ENCODE measurements around the gene DHODH.
"Not testable (repeated sequence)": the region's sequence is repeated elsewhere in the genome, so short reads cannot be mapped to it uniquely, and the experiment has no call there.

DHODH gene

DNA sequence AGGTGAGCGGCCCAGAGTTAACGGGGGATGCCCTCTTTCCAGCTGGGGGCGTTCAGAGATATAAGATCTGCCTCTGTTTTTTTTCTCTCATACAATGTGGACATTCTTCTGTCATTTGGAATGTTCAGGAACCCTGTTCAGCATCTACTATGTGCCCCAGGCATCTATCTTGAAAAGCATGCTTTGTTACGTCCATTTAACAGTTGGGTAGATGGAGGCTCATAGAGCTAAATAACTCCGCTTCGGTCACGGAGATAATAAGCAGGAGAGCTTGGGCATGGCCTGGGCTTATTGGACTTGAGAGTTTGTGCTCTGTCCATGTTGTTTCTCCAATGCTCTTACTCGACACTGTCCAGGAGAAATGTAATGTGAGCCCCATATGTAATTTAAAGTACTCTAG lies 6.1 kb downstream of the DHODH start:
- DNase-seq, result no peak

DNA sequence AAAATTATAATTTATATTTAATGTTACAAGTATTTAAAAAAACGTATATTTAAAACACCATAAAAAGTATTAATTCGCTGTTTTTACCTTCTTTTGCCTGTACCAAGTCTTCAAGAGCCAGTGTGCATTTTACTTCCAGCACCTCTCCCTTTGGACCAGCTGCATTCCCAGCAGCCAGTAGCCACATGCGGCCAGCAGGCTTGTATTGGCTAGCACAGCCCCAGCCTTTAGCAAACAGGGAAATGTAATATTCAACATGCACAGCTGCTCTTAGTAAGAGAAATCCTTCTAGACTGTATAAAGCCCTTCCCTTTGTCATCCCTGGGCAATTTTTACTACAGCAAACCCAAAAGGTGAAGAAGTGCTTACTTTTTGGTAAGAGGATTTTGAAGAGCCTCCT lies 6.6 kb downstream of the DHODH start:
- peak; percentile 30 for DNase-seq

DNA sequence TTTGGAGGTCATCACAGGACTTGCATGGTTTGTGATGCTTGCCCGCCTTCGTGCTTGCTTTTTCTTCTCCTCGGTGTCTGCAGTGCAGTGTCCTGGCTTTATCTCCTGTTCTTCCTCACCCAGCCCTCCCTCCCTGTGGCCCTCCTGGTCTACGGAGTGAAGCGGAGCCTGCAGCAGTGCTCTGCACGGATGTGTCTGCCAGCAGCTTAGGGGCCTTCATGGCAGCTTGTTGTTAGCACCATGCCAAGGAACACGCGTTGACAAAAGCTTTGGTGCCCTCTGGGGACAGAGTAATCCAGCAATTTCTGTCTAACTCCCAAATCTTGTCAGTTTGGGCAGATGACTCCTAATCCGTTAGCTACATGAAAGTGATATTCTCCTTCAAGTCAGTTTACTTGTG lies 9.9 kb downstream of the DHODH start:
- DNase-seq, result no peak

DNA sequence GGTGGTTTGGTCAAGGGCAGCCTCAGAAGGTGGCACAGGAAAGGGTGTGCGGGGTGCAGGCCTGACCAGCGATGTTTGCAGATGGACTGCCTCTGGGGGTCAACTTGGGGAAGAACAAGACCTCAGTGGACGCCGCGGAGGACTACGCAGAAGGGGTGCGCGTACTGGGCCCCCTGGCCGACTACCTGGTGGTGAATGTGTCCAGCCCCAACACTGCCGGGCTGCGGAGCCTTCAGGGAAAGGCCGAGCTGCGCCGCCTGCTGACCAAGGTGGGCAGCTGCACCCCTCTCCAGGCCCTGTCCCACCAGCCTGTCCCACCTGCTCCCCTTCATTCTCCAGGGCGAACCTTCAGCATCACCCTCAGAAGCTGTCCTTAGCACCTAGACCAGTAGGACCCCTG lies 12.5 kb downstream of the DHODH start:
- no peak for DNase-seq

DNA sequence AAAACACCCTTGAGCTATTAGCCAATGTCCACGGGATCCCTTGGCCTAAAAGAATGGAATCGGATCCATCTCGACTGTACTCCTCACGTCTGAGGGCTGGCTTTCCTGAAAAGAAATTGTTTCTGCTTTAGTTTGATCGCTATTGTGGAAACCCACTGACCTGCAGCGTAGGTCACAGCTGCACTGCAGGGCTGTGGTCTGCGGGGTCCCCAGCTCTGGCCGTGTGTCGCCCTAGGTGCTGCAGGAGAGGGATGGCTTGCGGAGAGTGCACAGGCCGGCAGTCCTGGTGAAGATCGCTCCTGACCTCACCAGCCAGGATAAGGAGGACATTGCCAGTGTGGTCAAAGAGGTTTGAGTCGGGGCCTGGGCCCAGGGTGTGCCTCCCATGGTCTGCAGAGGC lies 13.6 kb downstream of the DHODH start:
- DNase-seq, result no peak

DNA sequence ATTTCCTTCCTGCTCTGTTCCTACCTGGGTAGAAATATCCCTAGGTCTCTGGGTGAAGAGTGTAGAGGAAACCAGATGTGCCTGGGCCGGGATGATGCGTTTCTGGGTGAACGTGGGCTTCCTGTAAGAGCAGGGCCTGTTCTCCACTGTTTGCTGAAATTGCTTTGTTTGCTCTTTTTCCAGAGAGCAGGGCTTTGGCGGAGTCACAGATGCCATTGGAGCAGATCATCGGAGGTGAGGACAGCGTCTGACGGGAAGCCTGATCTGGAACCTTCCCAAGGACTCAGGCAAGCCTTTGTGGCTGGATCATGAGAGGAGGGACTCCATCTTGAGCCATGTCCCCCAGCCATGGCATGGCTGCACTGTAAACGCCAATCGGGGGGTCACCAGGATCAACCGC lies 15.4 kb downstream of the DHODH start:
- DNase-seq, result no peak

DNA sequence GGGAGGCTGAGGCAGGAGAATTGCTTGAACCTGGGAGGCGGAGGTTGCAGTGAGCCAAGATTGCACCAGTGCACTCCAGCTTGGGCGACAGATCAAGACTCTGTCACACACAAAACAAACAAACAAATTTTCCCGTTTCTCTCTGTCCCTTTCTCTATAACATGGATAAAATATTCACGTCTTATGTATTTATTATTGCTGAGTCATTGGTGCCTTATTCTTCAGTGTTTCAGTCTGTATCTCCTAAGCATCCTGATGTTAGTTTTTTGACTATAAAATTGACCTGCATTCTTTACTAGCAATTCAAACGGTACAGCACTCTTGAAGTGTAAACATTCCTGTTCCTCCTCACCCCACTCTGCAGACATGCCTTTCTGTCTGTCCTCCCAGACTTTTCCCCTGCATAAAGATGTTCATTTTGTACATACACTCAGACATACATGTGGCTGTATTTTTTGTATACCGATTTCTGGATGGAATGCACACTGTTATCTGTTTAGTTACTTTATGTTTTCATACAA lies 16.4 kb downstream of the DHODH start:
- DNase-seq, result no peak

DNA sequence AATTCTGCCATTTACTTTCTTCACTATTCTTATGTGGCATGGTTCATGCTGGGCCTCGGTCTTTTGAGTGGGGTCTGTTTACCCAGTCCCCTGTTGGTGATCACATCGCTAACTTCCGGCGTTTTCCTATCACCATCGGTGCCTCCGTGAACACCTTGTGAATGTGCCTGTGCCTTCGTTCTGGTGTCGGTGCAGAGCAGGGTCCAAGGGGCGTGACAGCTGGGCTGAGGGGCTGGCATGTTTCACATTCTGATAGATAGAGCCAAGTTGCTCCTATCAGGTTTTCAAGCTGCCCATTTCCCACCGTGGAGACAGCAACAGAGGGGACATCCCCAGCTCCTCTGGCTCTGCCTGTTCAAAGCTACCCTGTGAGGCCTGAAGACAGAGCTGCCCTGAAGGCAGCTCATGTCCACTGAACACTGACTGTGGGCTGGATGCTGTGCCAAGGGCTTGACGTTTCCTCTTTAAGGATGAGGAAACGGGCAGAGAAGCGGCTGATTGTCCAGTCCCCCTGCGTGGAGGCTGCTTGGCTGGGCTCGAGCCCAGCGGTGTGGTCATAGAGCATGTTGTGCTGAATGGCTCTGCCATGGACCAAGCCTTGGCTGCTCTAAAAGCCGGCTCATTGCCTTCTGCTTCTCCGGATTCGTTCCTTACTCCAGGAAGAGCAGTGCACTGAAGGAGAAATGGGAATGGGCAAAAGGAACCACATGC lies 17.0 kb downstream of the DHODH start:
- no peak for DNase-seq

DNA sequence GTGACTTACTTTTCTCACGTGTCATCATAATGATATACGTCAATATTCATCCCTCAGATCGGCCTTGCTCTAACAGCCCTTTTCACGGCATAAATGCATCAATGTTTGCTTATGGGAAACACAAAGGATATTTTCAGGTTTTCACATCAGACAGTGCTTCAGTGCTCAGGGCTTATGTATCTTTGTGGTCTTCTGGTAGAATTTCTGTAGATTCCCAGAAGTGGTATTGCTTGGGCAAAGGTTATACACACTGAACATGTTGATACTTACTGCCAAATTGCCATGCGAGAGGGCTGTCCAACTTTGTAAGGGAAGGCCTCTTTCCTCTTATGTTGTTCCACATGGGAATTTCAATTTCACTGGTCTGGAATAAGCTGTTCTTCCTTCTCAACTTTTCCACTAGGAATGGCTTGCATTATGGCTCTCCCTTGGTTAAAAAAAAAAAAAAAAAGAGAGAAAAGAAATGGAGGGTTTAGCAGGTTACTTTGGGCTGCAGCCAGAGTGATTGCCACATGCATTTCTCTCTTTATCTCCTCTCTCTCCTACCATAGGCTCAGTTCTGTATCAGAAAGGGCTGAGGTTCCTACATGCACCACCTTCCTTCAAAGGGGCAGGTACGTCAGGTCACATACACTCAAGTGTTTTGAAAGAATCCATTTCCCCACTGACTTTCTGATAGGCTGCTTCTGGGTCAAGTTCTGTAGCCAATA lies 19.3 kb downstream of the DHODH start:
- no peak for DNase-seq

DNA sequence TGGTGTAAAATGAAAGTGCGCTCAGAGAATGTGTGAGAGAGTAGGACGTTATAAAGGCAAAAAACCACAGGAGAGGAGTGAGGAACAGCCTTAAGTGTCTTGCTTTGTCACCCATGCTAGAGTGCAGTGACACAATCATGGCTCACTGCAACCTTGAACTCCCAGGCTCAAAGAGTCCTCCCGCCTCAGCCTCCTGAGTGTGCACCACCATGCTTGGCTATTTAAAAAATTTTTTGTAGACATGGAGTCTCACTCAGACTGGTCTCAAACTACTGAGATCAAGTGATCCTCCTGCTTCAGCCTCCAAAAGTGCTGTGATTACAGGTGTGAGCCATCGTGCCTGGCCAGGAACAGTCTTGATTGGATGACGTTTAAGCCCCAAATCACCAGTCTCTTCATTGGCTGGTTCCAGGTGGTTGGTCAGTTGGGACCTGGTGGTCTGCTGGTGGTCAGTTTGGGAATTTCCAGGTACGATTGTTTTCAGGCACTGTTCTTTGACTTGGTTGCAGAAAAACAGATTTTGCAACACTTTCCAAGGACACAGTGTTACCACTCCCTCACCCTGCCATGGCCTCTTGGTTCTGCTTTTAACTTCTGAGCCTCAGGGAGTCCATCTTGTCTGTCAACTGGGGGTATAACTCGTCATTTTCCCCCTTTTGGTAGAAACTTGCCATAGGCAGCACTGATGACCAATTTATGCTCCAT lies 21.2 kb downstream of the DHODH start:
- DNase-seq, result no peak

DNA sequence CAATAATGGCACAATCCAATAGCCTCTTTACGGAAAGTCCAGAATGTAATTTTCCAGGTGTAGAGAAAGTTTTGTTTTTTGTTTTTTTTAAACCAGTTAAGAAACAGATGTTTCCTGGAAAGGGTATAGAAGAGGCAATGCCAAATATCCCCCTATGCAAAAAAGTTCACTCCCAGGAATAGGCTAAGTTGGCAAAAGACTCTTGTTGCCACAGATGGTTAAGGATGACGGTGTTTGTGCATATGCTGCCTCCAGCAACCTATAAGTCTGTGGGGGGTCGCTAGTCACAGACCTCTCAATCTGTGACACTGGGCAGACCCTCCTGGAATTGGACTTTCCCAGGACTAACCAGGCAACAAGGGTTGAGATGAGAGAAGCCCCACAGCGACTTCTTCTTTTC lies 24.9 kb downstream of the DHODH start:
- no peak for DNase-seq

DNA sequence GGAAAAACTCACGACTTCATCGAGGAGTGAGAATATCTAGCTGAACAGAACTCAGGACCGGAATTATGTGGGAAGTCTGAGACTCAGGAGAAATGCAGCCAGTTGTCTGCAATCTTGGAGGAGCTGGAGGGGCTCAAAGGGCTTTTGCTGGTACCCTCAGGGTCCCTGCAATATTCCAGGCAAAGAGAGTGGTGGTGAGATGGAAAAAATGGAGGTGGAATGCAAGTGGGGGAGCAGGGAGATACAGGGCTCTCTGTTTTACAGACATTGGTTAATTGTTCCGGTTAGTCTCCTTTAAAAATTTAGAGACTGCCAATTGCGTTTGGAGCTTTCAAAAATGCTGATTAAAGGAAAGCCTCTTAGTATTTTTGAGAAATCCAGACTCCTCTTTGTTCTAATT lies 27.6 kb downstream of the DHODH start:
- no peak for DNase-seq

DNA sequence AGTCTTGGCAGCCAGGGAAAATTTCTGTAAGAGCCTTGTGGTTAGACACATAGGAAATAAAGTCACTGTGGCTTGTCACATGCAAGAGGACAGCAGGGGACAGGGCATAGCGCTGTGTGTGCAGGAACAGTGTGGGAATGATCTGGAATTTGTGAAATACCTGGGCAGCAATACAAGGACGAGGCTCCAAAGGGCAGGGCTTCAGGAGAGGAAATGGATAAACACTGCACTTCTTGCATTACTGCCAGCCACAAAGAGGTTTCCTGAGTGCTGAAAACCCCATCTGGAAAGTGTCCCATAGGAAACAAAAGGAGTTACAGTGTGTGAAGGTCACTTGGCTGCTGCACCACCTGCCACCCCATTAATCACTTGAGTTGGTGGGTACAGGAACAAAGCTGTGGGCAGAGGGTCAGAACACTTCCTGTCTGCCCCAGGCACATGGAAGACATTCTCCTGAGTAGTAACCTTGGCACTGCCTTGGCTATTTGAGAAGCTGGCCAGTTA lies 33.7 kb downstream of the DHODH start:
- peak; percentile 8 for DNase-seq

DNA sequence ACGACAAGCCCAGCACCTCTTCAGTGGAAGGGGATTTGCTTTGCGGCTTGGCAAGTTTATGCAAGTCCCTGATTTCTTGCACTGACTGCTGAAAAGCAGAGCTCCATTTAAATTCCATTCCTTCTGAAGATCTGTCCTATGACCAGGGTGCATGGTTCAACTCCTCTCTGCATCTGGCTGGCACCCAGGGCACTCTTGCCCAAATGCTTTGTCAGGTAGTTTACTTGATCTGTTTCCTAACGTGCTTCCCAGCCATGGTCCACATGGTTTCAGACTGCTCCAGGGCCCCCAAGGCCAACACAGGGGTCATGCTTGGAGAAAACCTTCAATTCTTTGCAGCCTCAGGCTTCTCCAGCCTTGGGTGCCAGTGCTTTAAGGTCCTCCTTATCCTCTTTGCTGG lies 34.5 kb downstream of the DHODH start:
- DNase-seq, result no peak

DNA sequence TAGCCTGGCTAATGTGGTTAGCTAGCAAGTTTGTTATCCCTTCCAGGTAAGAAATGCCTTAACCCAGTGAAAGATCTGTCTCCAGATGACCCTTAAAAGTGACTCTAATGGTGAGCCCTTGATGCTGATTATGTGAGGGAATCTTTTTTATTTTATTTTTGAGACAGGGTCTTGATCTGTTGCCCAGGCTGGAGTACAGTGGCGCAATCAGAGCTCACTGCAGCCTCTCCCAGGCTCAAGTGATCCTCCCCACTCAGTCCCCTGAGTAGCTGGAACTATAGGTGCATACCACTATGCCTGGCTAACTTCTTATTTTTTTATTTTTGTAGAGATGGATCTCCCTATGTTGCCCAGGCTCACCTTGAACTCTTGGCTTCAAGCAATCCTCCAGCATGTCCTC lies 35.0 kb downstream of the DHODH start:
- DNase-seq, result no peak

DNA sequence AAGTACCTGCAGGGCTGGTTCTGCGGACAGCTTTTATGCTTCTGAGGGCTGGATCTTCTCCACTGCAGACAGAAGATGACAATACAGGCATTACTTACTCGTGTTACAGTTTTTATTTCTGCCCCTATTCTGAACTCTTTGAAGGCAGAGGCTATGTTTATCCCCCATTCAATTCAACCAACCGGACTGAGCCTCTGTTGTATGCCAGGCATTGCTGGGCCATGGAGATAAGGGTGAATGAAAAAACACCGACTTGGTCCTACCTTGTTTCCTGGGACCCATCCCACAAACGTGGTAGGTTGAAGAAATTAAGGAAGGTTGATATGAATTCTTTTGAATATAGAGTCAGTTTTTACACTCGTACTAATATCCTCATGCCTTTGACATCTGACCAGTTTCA lies 35.8 kb downstream of the DHODH start:
- DNase-seq, result no peak

DNA sequence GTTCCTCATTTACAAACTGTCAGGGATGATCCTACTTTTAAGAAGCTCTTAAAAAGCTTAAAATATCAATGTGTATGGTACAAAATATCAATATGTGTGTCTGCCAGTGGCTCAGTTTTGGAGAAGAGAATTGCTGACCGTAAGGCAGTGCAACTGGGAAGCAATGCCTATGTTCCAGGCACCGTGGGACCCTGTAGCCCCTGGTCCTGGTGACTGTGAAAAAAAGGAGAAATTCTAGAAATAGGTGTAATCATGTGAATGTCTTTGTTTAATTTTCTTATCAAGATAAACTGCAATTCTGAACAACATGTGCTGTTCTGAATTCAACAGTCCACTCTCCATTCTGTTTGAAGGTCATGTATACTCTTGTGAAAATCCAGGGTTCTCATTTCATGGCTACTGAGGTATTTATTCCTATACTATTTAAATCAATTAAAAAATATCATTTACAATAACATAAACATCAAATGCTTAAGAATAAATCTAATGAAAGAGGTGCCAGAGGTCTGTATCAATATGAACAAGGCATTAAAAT lies 36.3 kb downstream of the DHODH start:
- DNase-seq, result no peak

DNA sequence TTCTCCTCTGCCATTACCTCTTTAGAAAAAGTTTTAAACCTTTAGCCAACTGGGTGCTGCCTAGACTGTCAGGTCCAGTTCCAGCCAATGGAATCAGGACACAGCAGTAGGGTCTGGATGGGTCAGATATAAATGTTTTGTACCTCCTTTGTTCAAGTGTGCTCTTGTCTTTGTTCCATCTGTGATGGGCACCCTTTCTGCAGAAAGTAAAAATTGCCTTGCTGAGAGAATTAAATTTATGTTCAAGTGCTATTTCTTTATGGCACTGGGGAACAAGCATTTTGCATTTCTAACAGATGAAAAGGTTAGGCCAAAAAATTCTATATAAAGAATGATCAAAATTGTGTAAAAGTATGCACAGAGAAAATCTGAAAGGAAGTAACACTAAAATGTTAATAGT lies 40.6 kb downstream of the DHODH start:
- no peak for DNase-seq

DNA sequence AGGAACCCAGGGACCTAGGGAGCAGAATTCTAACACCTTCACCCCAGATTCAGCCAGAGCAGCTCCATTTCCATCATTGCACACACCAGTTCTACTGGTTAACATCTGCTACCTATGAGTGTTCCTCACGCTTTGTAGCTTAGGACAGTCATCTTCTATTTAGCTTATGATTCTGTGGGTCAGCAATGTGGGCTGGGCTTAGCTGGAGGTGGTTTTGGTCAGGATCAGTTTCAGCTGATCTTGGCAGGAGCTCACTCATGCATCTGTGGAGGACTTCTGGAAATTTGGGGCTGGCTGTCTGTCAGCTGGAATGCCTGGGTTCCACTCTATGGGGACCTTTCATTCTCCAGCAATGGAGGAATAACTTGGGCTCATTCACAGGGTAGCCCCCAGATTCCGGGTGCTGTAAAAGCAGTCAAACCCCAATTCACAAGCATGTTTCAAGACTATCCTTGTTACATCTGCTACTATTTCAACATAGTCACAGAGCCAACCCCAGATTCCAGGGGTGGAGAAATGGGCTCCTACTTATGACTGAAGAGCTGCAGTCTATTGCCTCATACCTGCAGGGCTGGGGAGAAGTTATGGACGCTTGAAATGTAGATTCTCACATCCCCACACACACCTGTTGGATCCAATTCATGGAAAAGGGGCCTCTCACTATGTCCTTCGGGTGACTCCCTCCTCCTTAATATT lies 42.4 kb downstream of the DHODH start:
- no peak for DNase-seq

DNA sequence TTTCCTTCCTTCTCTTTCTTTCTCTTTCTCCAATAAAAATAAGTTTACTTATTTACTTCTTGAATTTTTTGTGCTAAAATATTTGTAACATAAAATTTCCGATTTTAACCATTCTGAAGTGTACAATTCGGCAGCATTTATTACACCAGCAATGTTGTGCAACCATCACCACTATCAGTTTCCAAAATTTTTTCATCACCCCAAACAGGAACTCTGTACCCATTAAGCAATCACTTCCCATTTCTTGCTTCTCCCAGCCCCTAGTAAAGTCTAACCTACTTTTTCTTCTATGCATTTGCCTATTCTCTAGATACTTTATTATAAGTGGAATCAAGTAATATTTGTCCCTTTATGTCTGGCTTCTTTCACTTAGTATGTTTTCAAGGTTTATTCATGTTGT lies 43.3 kb downstream of the DHODH start:
- no peak for DNase-seq

DNA sequence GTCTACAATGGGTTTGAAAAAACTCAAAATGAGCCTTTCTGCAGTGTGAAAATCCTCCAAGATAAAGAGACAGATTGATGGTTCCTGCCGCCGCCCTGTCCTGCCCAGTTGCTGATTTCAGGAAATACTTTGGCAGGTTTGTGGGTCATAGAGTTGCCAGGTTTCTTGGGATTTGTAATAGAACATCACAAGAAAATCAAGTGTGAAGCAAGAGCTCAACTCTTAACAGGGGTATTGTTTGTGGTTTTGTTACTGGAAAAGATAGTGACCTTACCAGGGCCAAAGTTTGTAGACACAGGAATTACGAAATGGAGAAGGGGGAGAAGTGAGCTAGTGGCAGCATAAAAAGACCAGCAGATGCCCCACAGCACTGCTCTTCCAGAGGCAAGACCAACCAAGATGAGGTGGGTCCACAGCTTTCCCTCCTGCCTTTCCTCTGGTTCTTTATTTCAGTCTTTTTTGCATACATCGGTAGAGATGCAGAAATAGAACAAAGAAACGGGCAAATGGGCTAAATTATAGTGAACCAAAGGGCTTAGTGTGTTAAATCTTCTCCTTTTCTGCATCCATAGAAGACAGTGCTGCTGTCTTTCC lies 45.8 kb downstream of the DHODH start, which contains the start of gene HP:
Gene HP, plus strand, starts transcription at position 252 of the 594 bp plus-strand sequence. Its CDS starts 148 bp downstream, at position 400.
- not testable (repeated sequence) for DNase-seq

DNA sequence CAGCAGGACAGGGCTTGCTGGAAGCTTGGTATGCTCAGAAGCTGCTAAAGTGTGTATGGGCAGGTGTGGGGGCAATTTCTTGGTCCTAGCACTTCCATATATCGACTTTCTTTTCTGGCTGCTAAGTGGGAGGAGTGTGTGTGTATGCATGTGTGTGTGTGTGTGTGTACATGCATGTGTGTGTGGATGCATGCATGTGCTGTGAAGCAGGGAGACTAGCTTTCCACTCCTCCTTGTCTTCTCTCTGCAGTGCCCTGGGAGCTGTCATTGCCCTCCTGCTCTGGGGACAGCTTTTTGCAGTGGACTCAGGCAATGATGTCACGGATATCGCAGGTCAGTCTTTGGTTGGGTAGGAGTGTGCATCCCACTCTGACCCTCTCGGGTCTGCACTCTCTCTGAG lies 47.4 kb downstream of the DHODH start:
- no peak for DNase-seq

Data from NCI-H2029 (cell line).